GM18858 (cell line): ENCODE measurements around the gene MUC4.
"Not testable (repeated sequence)": the region's sequence is repeated elsewhere in the genome, so short reads cannot be mapped to it uniquely, and the experiment has no call there.

Experiments used
- ATAC-seq: cut with Tn5 transposase; IDR thresholded peaks from one replicate; pipeline ENCODE4 v1.9.1; 2021; ENCODE audit not compliant: unreplicated experiment

MUC4 gene

GRCh38 chr3:195762249-195762585, 49.5 kb downstream of the MUC4 start:
- ATAC-seq: no peak

- no peak for ATAC-seq
Observed at GRCh38 chr3:195761567-195762248, 50.0 kb downstream of the MUC4 start.

GRCh38 chr3:195761123-195761566, 50.6 kb downstream of the MUC4 start:
- ATAC-seq: no peak

- ATAC-seq: no peak
Observed at GRCh38 chr3:195760345-195761122, 51.2 kb downstream of the MUC4 start.

- no peak for ATAC-seq
Observed at GRCh38 chr3:195758721-195759353, 52.9 kb downstream of the MUC4 start.

- no peak for ATAC-seq
Observed at GRCh38 chr3:195757827-195758226, 53.9 kb downstream of the MUC4 start.

- ATAC-seq: no peak
Observed at GRCh38 chr3:195757438-195757770, 54.3 kb downstream of the MUC4 start.

- ATAC-seq: no peak
Observed at GRCh38 chr3:195755791-195756676, 55.7 kb downstream of the MUC4 start.

GRCh38 chr3:195755391-195755790, 56.3 kb downstream of the MUC4 start:
- ATAC-seq: no peak

- no peak for ATAC-seq
Observed at GRCh38 chr3:195754906-195755305, 56.8 kb downstream of the MUC4 start.

GRCh38 chr3:195754141-195754540, 57.6 kb downstream of the MUC4 start:
- ATAC-seq: no peak

- ATAC-seq: no peak
Observed at GRCh38 chr3:195753581-195753980, 58.1 kb downstream of the MUC4 start.

- no peak for ATAC-seq
Observed at GRCh38 chr3:195752546-195753331, 59.0 kb downstream of the MUC4 start.

GRCh38 chr3:195752066-195752465, 59.7 kb downstream of the MUC4 start:
- ATAC-seq: no peak

GRCh38 chr3:195751560-195751959, 60.2 kb downstream of the MUC4 start:
- no peak for ATAC-seq

GRCh38 chr3:195750797-195751520, 60.8 kb downstream of the MUC4 start:
- no peak for ATAC-seq

GRCh38 chr3:195749101-195749500, 62.6 kb downstream of the MUC4 start:
- not testable (repeated sequence) for ATAC-seq

- no peak for ATAC-seq
Observed at GRCh38 chr3:195748661-195749060, 63.1 kb downstream of the MUC4 start.

- no peak for ATAC-seq
Observed at GRCh38 chr3:195746751-195747150, 65.0 kb downstream of the MUC4 start.

GRCh38 chr3:195746346-195746745, 65.4 kb downstream of the MUC4 start:
- ATAC-seq: no peak
